NT2/D1 (cell line): ENCODE data around the gene PIK3CD.

Experiments
- DNase-seq: peaks from one replicate; pipeline ENCODE4 v3.0.0-alpha.2; 2011; ENCODE audit warnings: low read depth, low spot score
- H3K27me3 ChIP-seq: 2 replicates; pipeline ENCODE4 v1.6.0; 2011; ENCODE audit warnings: mild to moderate bottlenecking; ENCODE audit not compliant: insufficient read length, insufficient read depth
- H3K36me3 ChIP-seq: 2 replicates; pipeline ENCODE4 v1.6.1; 2011; ENCODE audit warnings: mild to moderate bottlenecking, low read length, mixed read lengths; ENCODE audit not compliant: insufficient read depth, insufficient read length
- H3K4me1 ChIP-seq: 2 replicates; pipeline ENCODE4 v1.5.1; 2011; ENCODE audit not compliant: insufficient read depth, insufficient read length
- H3K4me3 ChIP-seq: 2 replicates; pipeline ENCODE4 v1.5.1; 2011; ENCODE audit warnings: low read depth; ENCODE audit not compliant: insufficient read length
- H3K9ac ChIP-seq: 2 replicates; pipeline ENCODE4 v1.6.0; 2011; ENCODE audit warnings: low read depth; ENCODE audit not compliant: insufficient read length
- H3K9me3 ChIP-seq: 2 replicates; pipeline ENCODE4 v1.5.1; 2011; ENCODE audit warnings: mild to moderate bottlenecking, low read length; ENCODE audit not compliant: insufficient read depth
- SUZ12 ChIP-seq: IDR thresholded peaks from 2 replicates; pipeline ENCODE4 v1.6.1; 2011; ENCODE audit not compliant: insufficient read length, insufficient read depth; ENCODE audit errors: extremely low read depth
- YY1 ChIP-seq: IDR thresholded peaks from 2 replicates; pipeline ENCODE4 v1.6.1; 2011; ENCODE audit not compliant: insufficient read length, insufficient read depth
- ZNF274 ChIP-seq: IDR thresholded peaks from 2 replicates; pipeline ENCODE4 v1.6.1; 2011; ENCODE audit warnings: mild to moderate bottlenecking, low read depth, low read length

The PIK3CD gene

GRCh38 chr1:9651565-9652378 is at the start of gene PIK3CD:
Gene PIK3CD, plus strand, starts transcription at chr1:9651731. Its CDS starts 58,725 bp downstream, at chr1:9710456.
- no peak for DNase-seq
- H3K4me1 ChIP-seq, result no peaks in the 10 kb centered on the region
- no peak for TF ChIP-seq ZNF274
- no peak for TF ChIP-seq SUZ12
- no peak for TF ChIP-seq YY1
- H3K27me3 ChIP-seq, result peaks cover 39% of the 10 kb centered on the region
- no peaks in the 10 kb centered on the region for H3K9me3 ChIP-seq
- peak within 1 kb of the TSS; percentile 61 for H3K9ac ChIP-seq
- H3K36me3 ChIP-seq, result no peaks in the 10 kb centered on the region
- peak within 1 kb of the TSS; percentile 46 for H3K4me3 ChIP-seq

- Histone ChIP-seq H3K4me3 (no peak overlapping the region), H3K27me3 (no peaks in the 10 kb centered on the region), H3K9ac (no peak overlapping the region), H3K4me1 (no peaks in the 10 kb centered on the region), H3K36me3 (peaks cover 65% of the 10 kb centered on the region), H3K9me3 (no peaks in the 10 kb centered on the region)
- DNase-seq, result no peak
- no peak for TF ChIP-seq ZNF274
- no peak for TF ChIP-seq YY1
- no peak for TF ChIP-seq SUZ12
These were observed 49.4 kb upstream of the PIK3CD start for GRCh38 chr1:9601942-9602793.

- Histone ChIP-seq H3K4me1 (no peaks in the 10 kb centered on the region), H3K9me3 (no peaks in the 10 kb centered on the region), H3K4me3 (no peak overlapping the region), H3K9ac (no peak overlapping the region), H3K36me3 (peaks cover 65% of the 10 kb centered on the region), H3K27me3 (no peaks in the 10 kb centered on the region)
- TF ChIP-seq ZNF274 (no peak), YY1 (no peak), SUZ12 (no peak)
- no peak for DNase-seq
These were observed 48.8 kb upstream of the PIK3CD start for GRCh38 chr1:9602794-9603167.

GRCh38 chr1:9603307-9603706 is 48.2 kb upstream of the PIK3CD start:
- no peak for DNase-seq
- Histone ChIP-seq H3K4me1 (no peaks in the 10 kb centered on the region), H3K9ac (no peak overlapping the region), H3K27me3 (no peaks in the 10 kb centered on the region), H3K9me3 (no peaks in the 10 kb centered on the region), H3K36me3 (peaks cover 63% of the 10 kb centered on the region), H3K4me3 (no peak overlapping the region)
- no peak for TF ChIP-seq YY1
- TF ChIP-seq SUZ12, result no peak
- no peak for TF ChIP-seq ZNF274

- Histone ChIP-seq H3K9ac (no peak overlapping the region), H3K36me3 (peaks cover 66% of the 10 kb centered on the region), H3K4me1 (no peaks in the 10 kb centered on the region), H3K27me3 (no peaks in the 10 kb centered on the region), H3K9me3 (no peaks in the 10 kb centered on the region), H3K4me3 (no peak overlapping the region)
- no peak for DNase-seq
- TF ChIP-seq ZNF274, result no peak
- TF ChIP-seq SUZ12, result no peak
- no peak for TF ChIP-seq YY1
These were observed 47.5 kb upstream of the PIK3CD start for GRCh38 chr1:9603766-9604753.

GRCh38 chr1:9604836-9605235 is 46.7 kb upstream of the PIK3CD start:
- Histone ChIP-seq H3K9ac (no peak overlapping the region), H3K4me1 (no peaks in the 10 kb centered on the region)

More at GRCh38 chr1:9604836-9605235, 46.7 kb upstream of the PIK3CD start:
- Histone ChIP-seq H3K9me3 (no peaks in the 10 kb centered on the region), H3K4me3 (no peak overlapping the region), H3K36me3 (peaks cover 73% of the 10 kb centered on the region), H3K27me3 (no peaks in the 10 kb centered on the region)
- TF ChIP-seq SUZ12, result no peak
- DNase-seq, result no peak
